PC-3 (cell line): ENCODE data around the gene NKPD1. TPM values are rescaled to one million over a fixed set of nuclear protein-coding genes. Genes with fewer than 3 reads are reported as not detected.
A peak's percentile ranks its signal among the peaks of the same experiment; 100 is the strongest.

Experiments used
- ATAC-seq: fragments of 200-7000 bp; cut with Tn5 transposase; 2 replicates; pipeline ENCODE4 v1.9.1; 2020; ENCODE audit warnings: mild to moderate bottlenecking, moderate library complexity
- BruUV-seq: library from RNA; stranded (reverse); fragments of 400-500 nt; replicated peaks from 2 replicates; lab custom pipeline; 2021; lab: Mats Ljungman, UMichigan
- CTCF ChIA-PET: fragments of 300-600 bp; sonication (Branson Sonifier 250); formaldehyde crosslinking; loops from one replicate; lab custom pipeline; 2022; ENCODE audit warnings: antibody characterized with exemption; lab: Charles Lee
- POLR2A ChIA-PET: fragments of 300-600 bp; sonication (Branson Sonifier 250); formaldehyde crosslinking; loops from one replicate; lab custom pipeline; 2022; ENCODE audit warnings: antibody characterized with exemption; ENCODE audit not compliant: unreplicated experiment; lab: Charles Lee
- DNase-seq: peaks from one replicate; pipeline ENCODE4 v3.0.0-alpha.2; 2015
- H2AFZ ChIP-seq: fragments of 300-600 bp; sonication (generic); 2 replicates; pipeline ENCODE4 v1.6.0; 2016; ENCODE audit warnings: antibody characterized with exemption, low read length
- H3F3A ChIP-seq: fragments of 300-600 bp; sonication (generic); one replicate; pipeline ENCODE4 v1.6.0; 2017; ENCODE audit warnings: antibody characterized with exemption, low read length, control low read depth, mild to moderate bottlenecking; ENCODE audit not compliant: unreplicated experiment
- H3K27ac ChIP-seq: fragments of 300-600 bp; sonication (generic); 2 replicates; pipeline ENCODE4 v1.5.1; 2016; ENCODE audit warnings: mild to moderate bottlenecking, low read length
- H3K27me3 ChIP-seq: fragments of 300-600 bp; sonication (generic); 2 replicates; pipeline ENCODE4 v1.6.1; 2016; ENCODE audit warnings: low read length, mixed read lengths
- H3K36me3 ChIP-seq: fragments of 300-600 bp; sonication (generic); 2 replicates; pipeline ENCODE4 v1.6.1; 2016; ENCODE audit warnings: low read depth, mixed run types, low read length, mixed read lengths
- H3K4me1 ChIP-seq: fragments of 300-600 bp; sonication (generic); 2 replicates; pipeline ENCODE4 v1.5.1; 2016; ENCODE audit warnings: low read length; ENCODE audit not compliant: insufficient read depth
- H3K4me2 ChIP-seq: fragments of 300-600 bp; sonication (generic); 2 replicates; pipeline ENCODE4 v1.6.0; 2016; ENCODE audit warnings: low read length
- H3K4me3 ChIP-seq: fragments of 300-600 bp; sonication (generic); 2 replicates; pipeline ENCODE4 v1.5.1; 2016; ENCODE audit warnings: mild to moderate bottlenecking, low read length, mixed read lengths
- H3K79me2 ChIP-seq: fragments of 300-600 bp; sonication (generic); 2 replicates; pipeline ENCODE4 v1.6.1; 2017; ENCODE audit warnings: low read length, mixed read lengths
- H3K9ac ChIP-seq: fragments of 300-600 bp; sonication (generic); 2 replicates; pipeline ENCODE4 v1.6.0; 2016; ENCODE audit warnings: mild to moderate bottlenecking, low read length
- H3K9me2 ChIP-seq: fragments of 300-600 bp; sonication (generic); replicated peaks from 2 replicates; pipeline ENCODE4 v1.6.1; 2016; ENCODE audit warnings: mixed run types, low read length, mixed read lengths
- H3K9me3 ChIP-seq: fragments of 300-600 bp; sonication (generic); 2 replicates; pipeline ENCODE4 v1.6.1; 2016; ENCODE audit warnings: low read length, mixed read lengths
- H4K20me1 ChIP-seq: fragments of 300-600 bp; sonication (generic); 2 replicates; pipeline ENCODE4 v1.6.1; 2016; ENCODE audit warnings: low read length, mixed read lengths
- CTCF ChIP-seq: fragments of 300-600 bp; sonication (generic); conservative IDR thresholded peaks from 2 replicates; pipeline ENCODE4 v1.5.1; 2017; ENCODE audit warnings: antibody characterized with exemption, low read depth, mild to moderate bottlenecking, low read length
- EZH2 ChIP-seq: fragments of 300-600 bp; sonication (generic); IDR thresholded peaks from one replicate; pipeline ENCODE4 v1.6.1; 2017; ENCODE audit warnings: antibody characterized with exemption, mild to moderate bottlenecking, low read length; ENCODE audit not compliant: unreplicated experiment
- EZH2phosphoT487 ChIP-seq: fragments of 300-600 bp; sonication (generic); IDR thresholded peaks from 2 replicates; pipeline ENCODE4 v1.6.1; 2018; ENCODE audit warnings: mild to moderate bottlenecking, antibody characterized with exemption, low read length, borderline replicate concordance
- intact Hi-C: fragments of 100-400 bp; cut with micrococcal nuclease; formaldehyde crosslinking; loops from 2 replicates; pipeline ENCODE4 v1.9.0; 2023
- total RNA-seq: library from RNA; depleted of rRNA; stranded (reverse); fragments of >200 nt; gene quantifications from 2 replicates; pipeline ENCODE4 v1.2.3, GENCODE V29; 2014

The NKPD1 gene
- total RNA-seq, 1 experiment from 2014 or later: 1.1 TPM

GRCh38 chr19:45123440-45123850, 37.3 kb downstream of the NKPD1 start:
- peaks cover 4% of the 10 kb centered on the region for H3F3A ChIP-seq
- no peaks in the 10 kb centered on the region for H3K36me3 ChIP-seq
- H3K4me2 ChIP-seq: peak overlapping the region; percentile 75
- peak; percentile 68 for ATAC-seq
- TF ChIP-seq CTCF (no peak), EZH2 (no peak), EZH2phosphoT487 (no peak)
- H3K9me3 ChIP-seq: no peaks in the 10 kb centered on the region
- BruUV-seq: no TSS peak
- H3K9me2 ChIP-seq: no peaks in the 10 kb centered on the region
- intact Hi-C loops: no loop called here
- H3K9ac ChIP-seq: peak overlapping the region; percentile 52; the same call in 1 of the 2 replicates
- H3K79me2 ChIP-seq: peaks cover 69% of the 10 kb centered on the region
- DNase-seq: peak; percentile 86
- H3K27ac ChIP-seq: peak overlapping the region; percentile 88
- no peaks in the 10 kb centered on the region; the same call in none of the 2 replicates for H4K20me1 ChIP-seq
- no peaks in the 10 kb centered on the region for H3K27me3 ChIP-seq
- peaks cover 16% of the 10 kb centered on the region for H3K4me1 ChIP-seq
- ChIA-PET POLR2A (no interaction called here), CTCF (no interaction called here)
- H2AFZ ChIP-seq: no peak overlapping the region
- no peak overlapping the region for H3K4me3 ChIP-seq

GRCh38 chr19:45122832-45123231, 38.0 kb downstream of the NKPD1 start:
- H3K36me3 ChIP-seq: no peaks in the 10 kb centered on the region
- peaks cover 75% of the 10 kb centered on the region for H3K79me2 ChIP-seq
- no peak overlapping the region for H3K4me2 ChIP-seq
- H3K9me2 ChIP-seq: no peaks in the 10 kb centered on the region
- no peaks in the 10 kb centered on the region for H3K9me3 ChIP-seq
- no peak overlapping the region for H3K9ac ChIP-seq
- H3K4me1 ChIP-seq: peaks cover 16% of the 10 kb centered on the region
- ATAC-seq (no peak), DNase-seq (no peak)
- POLR2A ChIA-PET: no interaction called here
- peaks cover 4% of the 10 kb centered on the region for H3F3A ChIP-seq
- H2AFZ ChIP-seq: no peak overlapping the region
- H3K27ac ChIP-seq: peak overlapping the region; percentile 88
- TF ChIP-seq EZH2 (no peak), EZH2phosphoT487 (no peak), CTCF (no peak)
- BruUV-seq: no TSS peak
- CTCF ChIA-PET: no interaction called here
- no peak overlapping the region for H3K4me3 ChIP-seq
- intact Hi-C loops: no loop called here
- no peaks in the 10 kb centered on the region; the same call in none of the 2 replicates for H4K20me1 ChIP-seq
- no peaks in the 10 kb centered on the region for H3K27me3 ChIP-seq

DNA sequence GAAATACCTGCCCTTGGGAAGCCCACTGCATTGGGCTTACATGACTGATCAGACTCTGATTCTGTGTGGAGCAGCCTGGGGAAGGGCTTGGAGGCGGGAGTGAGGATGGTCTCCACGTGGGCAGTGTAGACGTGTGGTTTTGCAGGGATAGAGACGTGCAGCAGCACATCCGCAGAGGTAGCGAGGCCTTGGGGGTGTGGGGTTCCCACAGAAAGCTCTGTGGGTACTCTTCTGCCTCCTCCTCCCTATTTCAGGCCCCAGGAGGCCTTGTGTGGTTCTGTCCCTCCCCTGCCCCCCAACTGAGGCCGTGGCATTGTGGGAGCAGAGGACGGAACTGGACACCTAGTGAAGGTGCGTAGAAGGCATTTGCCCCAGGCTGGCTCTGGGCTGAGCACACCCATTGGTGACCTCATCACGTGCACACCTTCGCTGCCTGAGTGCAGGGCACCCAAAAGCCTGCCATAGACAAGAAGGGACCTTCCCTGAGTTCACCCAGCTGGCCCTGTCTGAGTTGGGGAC, 38.9 kb downstream of the NKPD1 start:
- peaks cover 81% of the 10 kb centered on the region for H3K79me2 ChIP-seq
- no peak overlapping the region for H3K9ac ChIP-seq
- CTCF ChIA-PET: no interaction called here
- no peak overlapping the region for H2AFZ ChIP-seq
- DNase-seq: no peak
- no peaks in the 10 kb centered on the region for H3K9me2 ChIP-seq
- no peak overlapping the region for H3K4me2 ChIP-seq
- intact Hi-C loops: no loop called here
- POLR2A ChIA-PET: no interaction called here
- H3K4me3 ChIP-seq: no peak overlapping the region
- no peak for ATAC-seq
- H3K36me3 ChIP-seq: no peaks in the 10 kb centered on the region
- no peaks in the 10 kb centered on the region; the same call in none of the 2 replicates for H4K20me1 ChIP-seq
- no peak overlapping the region for H3K27ac ChIP-seq
- no TSS peak for BruUV-seq
- peaks cover 4% of the 10 kb centered on the region for H3F3A ChIP-seq
- H3K9me3 ChIP-seq: no peaks in the 10 kb centered on the region
- TF ChIP-seq EZH2 (no peak), CTCF (no peak), EZH2phosphoT487 (no peak)
- H3K4me1 ChIP-seq: peaks cover 16% of the 10 kb centered on the region
- no peaks in the 10 kb centered on the region for H3K27me3 ChIP-seq
